Loucy (cell line): ENCODE data around the gene SORCS1.

Experiments used
- H2AFZ ChIP-seq: fragments of 200-600 bp; sonication (generic); 2 replicates; pipeline ENCODE4 v1.6.0; 2016; ENCODE audit warnings: antibody characterized with exemption, mild to moderate bottlenecking, low read length, moderate library complexity
- H3F3A ChIP-seq: fragments of 200-600 bp; 2 replicates; pipeline ENCODE4 v1.6.0; 2016; ENCODE audit warnings: antibody characterized with exemption, low read depth, mild to moderate bottlenecking
- H3K27me3 ChIP-seq: fragments of 200-600 bp; sonication (generic); 2 replicates; pipeline ENCODE4 v1.6.1; 2014; ENCODE audit warnings: low read length, mild to moderate bottlenecking; ENCODE audit not compliant: insufficient read depth, poor library complexity, severe bottlenecking
- H3K36me3 ChIP-seq: fragments of 200-600 bp; sonication (generic); 2 replicates; pipeline ENCODE4 v1.6.1; 2016; ENCODE audit warnings: low read length; ENCODE audit not compliant: insufficient read depth
- H3K4me1 ChIP-seq: fragments of 200-600 bp; sonication (generic); 2 replicates; pipeline ENCODE4 v1.5.1; 2014; ENCODE audit warnings: low read length, mild to moderate bottlenecking; ENCODE audit not compliant: insufficient read depth, poor library complexity, severe bottlenecking
- H3K4me2 ChIP-seq: fragments of 200-600 bp; sonication (generic); 2 replicates; pipeline ENCODE4 v1.6.0; 2014; ENCODE audit warnings: antibody characterized with exemption, low read length, low read depth, mild to moderate bottlenecking; ENCODE audit not compliant: poor library complexity, severe bottlenecking
- H3K4me3 ChIP-seq: fragments of 200-600 bp; sonication (generic); 2 replicates; pipeline ENCODE4 v1.5.1; 2014; ENCODE audit warnings: low read length, mild to moderate bottlenecking, mixed read lengths; ENCODE audit not compliant: poor library complexity, severe bottlenecking
- H3K79me2 ChIP-seq: fragments of 200-600 bp; sonication (generic); 2 replicates; pipeline ENCODE4 v1.6.1; 2014; ENCODE audit warnings: low read length; ENCODE audit not compliant: insufficient read depth
- H3K9ac ChIP-seq: fragments of 200-600 bp; sonication (generic); 2 replicates; pipeline ENCODE4 v1.6.0; 2014; ENCODE audit warnings: mild to moderate bottlenecking, low read depth, low read length, moderate library complexity; ENCODE audit not compliant: poor library complexity, severe bottlenecking
- H3K9me2 ChIP-seq: fragments of 200-600 bp; sonication (generic); replicated peaks from 2 replicates; pipeline ENCODE4 v1.6.1; 2016; ENCODE audit warnings: low read depth, low read length, mixed read lengths
- H3K9me3 ChIP-seq: fragments of 200-600 bp; sonication (generic); 2 replicates; pipeline ENCODE4 v1.6.1; 2014; ENCODE audit warnings: mild to moderate bottlenecking, antibody characterized with exemption, low read length, low read depth; ENCODE audit not compliant: insufficient read depth
- H4K20me1 ChIP-seq: fragments of 200-600 bp; sonication (generic); 2 replicates; pipeline ENCODE4 v1.6.0; 2014; ENCODE audit warnings: antibody characterized with exemption, low read length, mild to moderate bottlenecking; ENCODE audit not compliant: insufficient read depth, poor library complexity, severe bottlenecking
- EZH2phosphoT487 ChIP-seq: fragments of 200-600 bp; IDR thresholded peaks from 2 replicates; pipeline ENCODE4 v1.6.1; 2018; ENCODE audit warnings: antibody characterized with exemption, mild to moderate bottlenecking, moderate library complexity, borderline replicate concordance
- TF ChIP-seq, protein P1 (sequence below): fragments of 200-600 bp; sonication (generic); conservative IDR thresholded peaks from 2 replicates; pipeline ENCODE4 v1.5.1; 2014; ENCODE audit warnings: mild to moderate bottlenecking, antibody characterized with exemption, low read length

SORCS1 gene

GRCh38 chr10:106908225-106908624 is 256.3 kb downstream of the SORCS1 start:
- Histone ChIP-seq H3K36me3 (no peaks in the 10 kb centered on the region), H3K4me2 (no peak overlapping the region), H3K27me3 (no peaks in the 10 kb centered on the region), H3K9me2 (no peaks in the 10 kb centered on the region), H3K4me3 (no peak overlapping the region), H3K9me3 (no peaks in the 10 kb centered on the region), H3K79me2 (no peaks in the 10 kb centered on the region), H3K9ac (no peak overlapping the region), H3F3A (no peaks in the 10 kb centered on the region), H3K4me1 (peaks cover 3% of the 10 kb centered on the region), H4K20me1 (no peaks in the 10 kb centered on the region), H2AFZ (no peak overlapping the region)
- no peak for TF ChIP-seq EZH2phosphoT487
- TF ChIP-seq, protein P1, sequence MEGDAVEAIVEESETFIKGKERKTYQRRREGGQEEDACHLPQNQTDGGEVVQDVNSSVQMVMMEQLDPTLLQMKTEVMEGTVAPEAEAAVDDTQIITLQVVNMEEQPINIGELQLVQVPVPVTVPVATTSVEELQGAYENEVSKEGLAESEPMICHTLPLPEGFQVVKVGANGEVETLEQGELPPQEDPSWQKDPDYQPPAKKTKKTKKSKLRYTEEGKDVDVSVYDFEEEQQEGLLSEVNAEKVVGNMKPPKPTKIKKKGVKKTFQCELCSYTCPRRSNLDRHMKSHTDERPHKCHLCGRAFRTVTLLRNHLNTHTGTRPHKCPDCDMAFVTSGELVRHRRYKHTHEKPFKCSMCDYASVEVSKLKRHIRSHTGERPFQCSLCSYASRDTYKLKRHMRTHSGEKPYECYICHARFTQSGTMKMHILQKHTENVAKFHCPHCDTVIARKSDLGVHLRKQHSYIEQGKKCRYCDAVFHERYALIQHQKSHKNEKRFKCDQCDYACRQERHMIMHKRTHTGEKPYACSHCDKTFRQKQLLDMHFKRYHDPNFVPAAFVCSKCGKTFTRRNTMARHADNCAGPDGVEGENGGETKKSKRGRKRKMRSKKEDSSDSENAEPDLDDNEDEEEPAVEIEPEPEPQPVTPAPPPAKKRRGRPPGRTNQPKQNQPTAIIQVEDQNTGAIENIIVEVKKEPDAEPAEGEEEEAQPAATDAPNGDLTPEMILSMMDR: no peak

DNA sequence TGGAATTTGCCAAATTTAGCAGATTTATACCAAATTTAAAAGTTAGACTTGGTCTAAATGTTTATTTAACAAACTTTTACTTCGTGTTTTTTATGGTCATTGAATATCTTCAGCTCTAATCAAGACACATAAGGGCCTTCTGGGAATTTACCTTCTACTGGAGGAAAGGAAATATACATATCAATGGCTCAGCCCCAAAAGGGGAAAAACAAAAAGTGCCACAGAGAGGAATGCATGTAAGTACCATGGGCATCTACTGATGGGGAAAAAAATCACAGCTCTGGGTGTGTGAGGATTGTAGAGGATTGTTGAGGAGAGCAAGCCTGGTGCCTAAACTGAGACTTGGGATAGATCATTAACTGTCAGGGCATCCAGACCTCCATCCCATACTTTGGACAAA is 260.3 kb downstream of the SORCS1 start:
- Histone ChIP-seq H2AFZ (no peak overlapping the region), H3K9ac (no peak overlapping the region), H4K20me1 (no peaks in the 10 kb centered on the region), H3K27me3 (no peaks in the 10 kb centered on the region), H3F3A (no peaks in the 10 kb centered on the region), H3K79me2 (no peaks in the 10 kb centered on the region), H3K4me2 (no peak overlapping the region), H3K4me3 (no peak overlapping the region), H3K36me3 (no peaks in the 10 kb centered on the region), H3K9me2 (no peaks in the 10 kb centered on the region), H3K9me3 (no peaks in the 10 kb centered on the region), H3K4me1 (no peaks in the 10 kb centered on the region)
- no peak for TF ChIP-seq EZH2phosphoT487
- TF ChIP-seq, protein P1: no peak

DNA sequence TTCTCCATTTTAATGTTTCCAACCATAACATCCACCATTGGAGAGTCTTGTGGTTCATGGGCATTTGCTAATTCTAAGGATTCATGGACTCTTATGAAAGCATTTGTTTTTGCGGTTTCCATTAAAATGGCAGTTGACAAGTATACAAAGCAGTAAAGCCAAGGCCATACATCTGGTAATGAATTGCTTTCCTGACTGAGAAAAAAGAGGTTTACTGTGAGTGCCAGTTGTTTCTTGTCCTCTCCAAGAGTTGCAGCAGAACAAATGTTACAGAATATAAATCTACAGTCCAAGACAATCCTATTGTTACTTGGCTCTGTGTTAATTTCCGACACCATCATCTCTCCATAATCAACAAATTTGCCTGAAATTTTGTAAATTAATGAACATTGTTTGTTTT is 261.3 kb downstream of the SORCS1 start:
- Histone ChIP-seq H3K9me2 (no peaks in the 10 kb centered on the region), H3K36me3 (no peaks in the 10 kb centered on the region), H3K4me1 (no peaks in the 10 kb centered on the region), H3K4me2 (no peak overlapping the region), H3K27me3 (no peaks in the 10 kb centered on the region), H3K9ac (no peak overlapping the region), H3K4me3 (no peak overlapping the region), H2AFZ (no peak overlapping the region), H3K9me3 (no peaks in the 10 kb centered on the region), H3K79me2 (no peaks in the 10 kb centered on the region), H4K20me1 (no peaks in the 10 kb centered on the region), H3F3A (no peaks in the 10 kb centered on the region)
- TF ChIP-seq EZH2phosphoT487: no peak
- TF ChIP-seq, protein P1: no peak
